SK-N-SH treated with all-trans-retinoic acid at 6 μM for 48 hours (cell line): ENCODE data around the gene STARD13.

ENCODE experiments used
- ZFP30 ChIP-seq: fragments of 450-650 bp; formaldehyde crosslinking; IDR thresholded peaks from 2 replicates; pipeline ENCODE4 v1.5.0; 2022; ENCODE audit warnings: mild to moderate bottlenecking, moderate library complexity
- ZNF8 ChIP-seq: fragments of 450-650 bp; formaldehyde crosslinking; IDR thresholded peaks from 2 replicates; pipeline ENCODE4 v1.5.0; 2020; ENCODE audit warnings: mild to moderate bottlenecking, moderate library complexity

- TF ChIP-seq ZFP30 (no peak), ZNF8 (CRISPR knock-in tag) (no peak)
These were observed 23.5 kb downstream of the STARD13 start for GRCh38 chr13:33262062-33262487.
